HG02973 (cell line): ENCODE data around the gene JAM3.

Source experiments
- ATAC-seq: cut with Tn5 transposase; IDR thresholded peaks from one replicate; pipeline ENCODE4 v1.9.1; 2021; ENCODE audit warnings: moderate library complexity; ENCODE audit not compliant: unreplicated experiment

JAM3 gene

DNA sequence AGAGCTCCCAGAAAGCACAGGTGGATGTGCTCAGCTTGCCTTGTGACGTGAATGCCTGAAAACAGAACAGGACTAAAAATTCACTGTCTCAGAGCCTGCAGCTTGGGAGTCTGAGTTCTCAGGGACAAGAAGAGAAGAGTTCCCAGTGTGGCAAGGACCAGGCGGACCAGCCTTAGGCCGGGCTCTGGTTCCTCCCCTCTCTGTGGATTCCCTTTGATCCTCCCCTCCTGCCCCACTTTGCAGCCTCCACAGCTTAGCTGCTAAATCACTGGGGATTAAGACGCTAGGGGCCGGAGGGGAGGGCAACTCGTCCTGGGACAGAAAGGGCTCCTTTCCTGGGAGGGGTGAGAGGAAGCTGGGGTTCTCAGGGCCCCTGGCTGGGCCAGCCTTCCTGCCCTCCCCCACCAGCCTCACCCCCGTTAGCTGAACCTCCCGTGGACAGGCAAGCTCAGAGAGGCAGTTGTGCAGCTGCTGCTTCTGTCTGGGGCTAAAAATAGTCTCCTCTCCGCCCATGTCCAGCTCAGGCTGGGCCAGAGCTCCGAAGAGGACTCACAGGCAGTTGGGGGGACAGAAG lies 29.9 kb upstream of the JAM3 start:
- ATAC-seq: no peak

DNA sequence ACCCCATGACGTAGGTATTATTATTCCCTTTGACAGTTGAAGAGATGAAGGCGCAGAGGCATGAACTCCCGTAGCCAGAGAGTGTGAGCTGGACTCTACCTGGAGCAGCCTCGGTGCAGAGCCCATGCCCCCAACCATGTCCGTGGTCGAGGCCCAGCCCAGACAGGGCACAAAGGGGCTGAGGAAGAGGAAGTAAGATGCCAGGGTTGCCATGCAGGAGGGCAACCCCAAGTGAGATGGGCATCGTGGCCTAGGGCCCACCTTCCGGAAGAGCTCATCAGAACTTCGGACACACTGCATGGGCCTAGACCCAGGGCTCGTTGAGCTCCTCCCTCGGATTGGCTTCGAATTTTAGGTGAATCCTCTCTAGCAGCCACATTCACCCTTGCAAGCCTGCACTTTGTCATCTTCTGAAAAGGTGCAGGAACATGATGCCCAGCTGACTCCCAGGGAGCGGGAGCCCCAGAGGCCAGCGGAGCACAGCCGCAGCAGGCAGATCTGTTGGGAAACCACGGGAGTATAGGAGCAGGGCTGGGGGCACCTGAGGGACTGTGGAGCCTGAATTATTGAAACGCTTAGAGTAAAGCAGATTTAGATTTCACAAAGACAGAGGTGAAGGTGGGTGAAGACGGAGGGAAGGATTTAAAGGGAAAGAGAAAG lies 29.0 kb upstream of the JAM3 start:
- no peak for ATAC-seq

DNA sequence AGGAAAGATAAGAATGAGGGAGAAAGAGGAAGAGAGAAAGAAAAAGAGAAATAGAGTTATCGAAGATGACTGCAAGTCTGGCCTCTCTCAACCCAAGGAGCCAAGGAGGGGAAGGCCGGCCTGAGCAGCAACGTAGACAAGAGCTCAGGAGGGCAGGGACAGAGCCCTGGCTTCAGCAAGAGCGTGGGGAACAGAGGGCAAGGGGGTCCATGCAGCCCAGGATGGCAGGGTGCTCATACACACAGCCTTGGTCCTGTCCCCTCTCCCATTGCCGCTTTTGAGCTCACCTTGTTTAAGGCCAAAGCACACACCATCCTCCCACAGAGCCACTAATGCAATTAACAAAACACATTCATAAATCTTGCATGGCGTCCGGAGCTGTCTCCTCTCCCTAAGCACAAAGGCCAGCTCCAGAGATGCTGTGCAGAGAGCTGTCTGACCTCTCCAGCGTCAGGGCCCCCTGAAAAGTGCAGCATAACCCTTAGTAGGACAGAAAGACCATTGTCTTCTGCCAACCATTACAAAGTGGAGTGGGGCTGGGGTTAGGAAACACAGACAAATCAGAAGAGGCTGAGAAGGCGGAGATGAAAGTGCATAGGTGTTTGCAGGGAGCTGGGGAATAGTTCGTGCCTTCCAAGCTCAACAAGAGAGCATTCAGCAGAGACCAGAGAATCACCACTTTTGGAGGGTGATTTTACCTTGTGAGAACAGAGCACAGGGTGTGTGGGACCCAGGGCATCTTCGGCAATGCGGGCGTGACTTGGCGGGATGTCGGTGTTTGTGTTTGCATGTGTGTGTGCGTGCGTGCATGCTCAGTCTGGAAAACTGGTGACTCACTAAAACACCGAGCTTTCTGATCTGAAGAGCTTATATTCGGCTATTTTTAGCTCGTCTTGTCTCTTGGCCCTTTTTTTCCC lies 28.2 kb upstream of the JAM3 start:
- ATAC-seq: no peak

DNA sequence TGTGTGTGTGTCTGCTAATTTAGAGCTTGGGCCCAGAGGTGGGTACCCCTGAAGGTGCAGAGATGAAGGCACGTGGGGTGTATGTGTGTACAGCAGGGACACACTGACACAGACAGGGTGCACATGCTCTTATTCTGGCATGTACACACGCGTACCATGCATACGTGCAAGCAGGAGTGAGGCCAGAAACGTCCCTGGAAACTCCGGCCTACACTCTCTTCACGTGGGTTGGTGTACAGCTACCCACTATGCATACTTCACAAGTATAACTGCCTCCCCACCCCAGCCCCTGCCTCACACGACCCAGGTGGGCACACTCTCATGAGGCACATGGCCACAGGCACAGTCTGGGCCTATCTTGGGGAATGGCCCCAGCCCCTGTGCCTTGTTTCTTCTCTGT lies 27.5 kb upstream of the JAM3 start:
- ATAC-seq: no peak

DNA sequence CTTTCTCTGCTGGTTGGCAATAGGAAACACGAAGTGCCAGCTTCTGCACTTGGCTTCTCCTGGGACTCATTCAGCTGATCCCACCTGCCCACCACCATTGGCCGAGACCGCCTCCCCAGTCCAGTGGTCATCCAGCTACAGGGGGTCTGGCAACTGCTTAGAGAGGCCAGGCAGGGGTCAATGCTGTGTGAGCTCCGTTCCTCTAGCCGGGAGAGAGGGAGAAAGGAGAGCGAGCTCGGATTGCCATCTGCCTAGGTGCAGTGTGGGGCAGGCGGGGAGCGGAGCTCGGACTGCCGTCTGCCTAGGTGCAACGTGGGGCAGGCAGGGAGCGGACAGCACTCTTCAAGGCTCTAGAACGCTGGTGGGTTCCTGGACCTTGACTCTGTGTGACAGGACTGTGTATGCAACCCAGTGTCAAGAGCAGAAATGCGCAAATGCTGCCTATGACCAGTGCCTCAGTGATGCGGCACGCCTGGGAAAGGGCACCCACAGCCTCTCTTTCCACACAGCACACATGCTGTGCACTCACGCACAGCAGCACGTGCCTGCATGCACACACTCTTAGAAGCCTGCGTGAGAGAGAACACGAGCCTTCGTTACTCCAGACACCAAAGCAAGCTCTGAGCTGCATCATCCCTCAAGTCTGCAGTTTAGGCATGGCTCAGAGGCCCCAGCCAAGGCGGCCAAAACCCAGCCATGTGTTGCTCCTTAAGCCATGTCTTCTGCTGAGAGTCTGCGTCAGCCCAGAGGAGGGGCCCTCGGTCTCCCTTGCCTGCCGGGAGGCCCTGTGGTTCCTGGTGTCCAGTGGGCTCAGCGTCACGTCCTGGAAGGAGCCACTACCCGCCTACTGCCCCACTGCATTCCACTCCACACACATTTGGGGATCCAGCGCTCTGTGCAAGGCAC lies 26.8 kb upstream of the JAM3 start:
- no peak for ATAC-seq

DNA sequence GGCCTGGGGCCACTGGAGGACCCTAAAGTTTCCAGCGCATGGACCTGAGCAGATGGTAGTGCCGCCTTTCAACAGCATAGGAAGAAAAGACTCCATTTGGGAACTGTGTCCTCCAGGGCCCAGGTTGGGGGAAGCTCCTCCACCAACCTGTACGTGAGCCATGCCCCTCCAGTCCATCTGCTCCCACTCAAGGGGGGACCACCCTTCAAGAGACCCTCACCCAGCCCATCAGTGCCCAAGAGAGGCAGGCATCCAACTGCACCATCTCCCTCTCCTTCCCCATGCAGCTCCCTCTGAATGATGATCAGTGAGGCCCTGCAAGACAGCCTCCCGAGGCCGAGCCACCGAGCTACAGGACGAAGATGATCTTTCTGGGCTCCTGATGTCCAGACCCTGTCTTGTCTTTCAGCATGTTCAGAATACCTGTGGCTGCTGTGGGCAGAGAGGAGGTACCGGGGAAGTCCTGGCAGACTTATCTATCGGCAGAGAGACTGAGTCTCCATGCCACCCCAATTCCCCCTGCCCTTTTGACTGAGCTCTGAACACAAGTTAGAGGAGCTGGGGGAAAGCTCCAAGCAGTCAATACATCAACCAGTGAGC lies 25.0 kb upstream of the JAM3 start:
- no peak for ATAC-seq

DNA sequence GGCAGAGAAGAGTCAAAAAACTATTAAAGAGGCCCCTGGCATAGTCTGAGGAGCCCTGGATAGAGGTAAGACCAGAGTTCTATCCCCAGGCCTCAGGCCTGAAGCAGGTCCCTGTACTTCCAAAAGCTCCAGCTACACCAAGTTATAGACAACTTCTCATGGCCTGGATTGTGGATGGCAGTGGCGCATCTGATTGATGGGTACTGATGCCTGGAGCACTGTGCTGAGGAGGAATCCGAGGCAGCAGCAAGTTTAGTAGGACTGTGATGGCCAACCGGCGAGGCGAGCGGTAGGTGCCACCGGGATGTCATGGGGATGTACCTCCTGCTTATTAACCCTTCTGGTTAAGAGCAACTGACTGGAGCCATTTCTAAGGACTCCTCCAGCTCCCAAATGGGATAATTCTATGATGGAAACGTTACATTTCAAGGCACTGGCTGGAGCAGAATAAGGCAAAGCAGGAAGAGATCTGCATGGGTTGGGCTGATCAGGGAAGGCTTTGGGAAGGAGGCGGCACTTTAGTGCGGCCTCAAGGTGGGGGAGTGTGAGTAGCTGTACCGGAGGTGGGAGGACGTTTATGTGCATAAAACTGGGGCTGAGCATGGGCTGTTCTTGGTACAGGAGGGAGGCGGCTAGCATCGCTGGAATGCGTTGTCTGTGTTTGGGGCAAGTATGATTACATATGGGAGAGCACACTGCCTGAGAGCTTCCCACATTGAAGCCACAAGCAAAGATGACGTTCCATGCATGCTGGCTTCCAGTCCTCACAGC lies 24.2 kb upstream of the JAM3 start:
- no peak for ATAC-seq

DNA sequence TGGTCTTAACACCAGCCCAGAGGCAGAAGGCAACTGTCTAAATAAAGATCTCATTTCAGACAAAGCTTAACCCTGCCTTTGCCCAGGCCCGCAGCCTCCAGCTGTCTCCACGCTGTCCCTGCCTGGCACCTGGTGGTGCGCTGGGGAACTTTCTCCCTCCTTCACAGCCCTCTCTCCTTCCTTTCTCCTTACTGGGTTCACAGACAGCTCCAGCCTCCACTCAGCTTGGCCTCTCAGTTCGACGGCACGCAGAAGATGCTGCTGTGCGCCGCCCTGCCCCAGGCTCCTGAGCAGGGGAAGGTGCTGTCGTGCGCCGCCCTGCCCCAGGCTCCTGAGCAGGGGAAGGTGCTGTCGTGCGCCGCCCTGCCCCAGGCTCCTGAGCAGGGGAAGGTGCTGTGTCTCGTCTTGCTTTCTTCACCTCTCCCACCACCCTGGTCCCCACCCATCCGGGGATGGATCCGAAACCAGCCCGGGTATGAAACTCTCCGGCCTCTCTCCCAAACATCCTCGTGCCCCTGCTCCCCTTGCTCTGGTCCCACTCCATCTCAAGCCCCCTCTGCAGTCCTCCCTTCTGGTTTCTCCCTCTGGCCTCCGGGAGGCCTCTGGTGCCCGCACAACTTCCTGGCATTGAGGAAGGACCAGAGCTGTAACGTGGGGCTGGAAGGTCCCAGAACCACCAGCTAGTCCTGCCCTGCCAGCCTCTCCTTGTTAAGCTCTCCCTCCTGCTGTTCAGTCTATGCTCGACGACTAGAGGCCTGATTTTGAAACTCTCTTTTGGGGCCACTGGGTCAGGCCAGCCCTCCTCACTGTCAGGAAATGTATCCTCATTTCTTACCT lies 22.9 kb upstream of the JAM3 start:
- no peak for ATAC-seq

DNA sequence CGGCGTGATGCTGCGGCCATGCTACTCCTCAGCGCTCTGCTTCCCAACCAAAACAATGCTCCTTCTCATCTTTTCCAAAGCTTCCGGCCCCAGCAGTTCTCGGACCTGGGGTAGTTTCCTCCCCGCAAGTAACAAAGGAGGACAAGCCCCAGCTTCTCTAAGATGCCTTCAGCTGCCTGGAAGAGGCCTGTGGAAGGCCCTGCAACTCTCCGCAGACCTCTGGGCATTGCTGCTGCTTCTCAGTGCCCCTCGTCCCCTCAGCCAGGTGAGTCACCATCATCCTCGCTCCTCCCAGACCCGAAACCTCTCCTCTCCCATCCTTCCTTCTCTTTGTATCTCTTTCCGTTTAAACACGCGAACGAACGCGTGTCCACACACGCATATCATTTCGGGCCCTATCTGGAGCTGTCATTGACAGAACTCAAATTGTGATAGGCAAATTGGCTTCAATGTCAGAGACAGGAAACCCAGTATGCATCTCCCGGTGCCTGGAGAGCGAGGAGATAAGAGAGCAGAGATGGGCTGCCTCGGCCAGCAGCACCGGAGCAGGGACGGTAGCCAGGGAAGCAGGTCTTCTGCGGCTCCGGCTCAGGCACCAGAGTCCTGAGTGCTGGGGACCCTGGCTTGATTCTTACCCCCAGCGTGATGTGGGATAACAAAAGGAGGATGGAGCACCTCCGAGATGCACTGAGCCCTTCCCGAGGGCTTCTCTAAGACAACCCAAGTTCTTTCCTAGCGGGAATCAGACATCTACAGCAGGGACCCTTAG lies 22.0 kb upstream of the JAM3 start:
- no peak for ATAC-seq

DNA sequence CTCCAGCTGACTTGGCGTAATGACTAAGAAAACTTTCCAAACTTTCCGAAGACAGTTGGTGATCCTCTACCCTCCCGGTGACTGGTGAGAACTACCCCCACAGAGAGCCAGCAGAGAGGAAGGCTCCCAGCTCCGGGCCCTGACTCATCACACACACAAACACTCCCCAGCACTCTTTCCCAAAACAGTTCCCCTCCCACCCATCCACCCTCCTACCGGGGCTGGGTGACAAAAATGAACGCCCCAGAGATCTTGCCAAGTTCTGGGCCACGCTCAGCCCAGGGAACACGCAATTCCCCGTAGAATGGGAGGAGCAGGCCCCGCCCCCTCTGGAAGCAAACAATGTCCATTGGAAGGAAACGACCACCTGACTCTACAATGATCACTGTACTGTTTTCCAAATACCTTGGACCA lies 21.3 kb upstream of the JAM3 start:
- ATAC-seq: no peak

DNA sequence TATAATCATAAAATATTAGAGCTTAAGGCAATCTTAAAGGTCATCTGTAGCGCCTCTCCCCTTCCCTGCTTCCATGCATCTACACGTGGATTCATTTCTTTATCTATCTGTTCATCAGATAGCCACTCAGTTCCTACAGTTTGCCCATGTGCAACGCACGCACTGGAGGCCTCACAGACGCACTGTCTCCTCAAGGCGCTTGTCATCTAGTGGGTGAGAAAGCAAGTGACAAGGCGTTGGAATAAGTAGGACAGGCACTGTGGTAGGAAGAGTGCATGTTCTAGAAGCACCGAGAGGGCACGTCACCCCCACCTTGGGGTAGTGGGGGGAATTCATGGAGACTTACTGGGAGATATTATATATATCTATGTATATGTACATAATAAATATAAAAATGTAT lies 20.8 kb upstream of the JAM3 start:
- ATAC-seq: no peak

DNA sequence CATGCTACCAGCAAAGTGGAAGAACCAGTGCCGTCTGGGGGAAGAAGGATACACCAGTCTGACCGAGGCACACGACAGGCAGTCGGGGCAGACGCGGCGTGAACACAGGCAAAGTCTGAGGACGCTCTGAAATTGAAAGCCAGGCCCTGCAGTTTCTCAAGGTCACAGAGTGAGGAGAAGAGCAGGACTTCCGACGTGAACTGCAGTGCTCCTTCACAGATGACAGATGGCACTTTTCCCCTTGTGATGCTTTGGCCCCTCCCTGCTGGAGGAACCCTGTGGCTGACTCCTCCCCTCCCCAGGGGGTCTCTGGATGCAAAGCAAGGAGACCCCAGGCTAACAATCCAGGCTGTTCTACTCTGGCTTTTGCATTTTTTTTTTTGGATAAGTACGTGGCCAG lies 19.6 kb upstream of the JAM3 start:
- no peak for ATAC-seq

DNA sequence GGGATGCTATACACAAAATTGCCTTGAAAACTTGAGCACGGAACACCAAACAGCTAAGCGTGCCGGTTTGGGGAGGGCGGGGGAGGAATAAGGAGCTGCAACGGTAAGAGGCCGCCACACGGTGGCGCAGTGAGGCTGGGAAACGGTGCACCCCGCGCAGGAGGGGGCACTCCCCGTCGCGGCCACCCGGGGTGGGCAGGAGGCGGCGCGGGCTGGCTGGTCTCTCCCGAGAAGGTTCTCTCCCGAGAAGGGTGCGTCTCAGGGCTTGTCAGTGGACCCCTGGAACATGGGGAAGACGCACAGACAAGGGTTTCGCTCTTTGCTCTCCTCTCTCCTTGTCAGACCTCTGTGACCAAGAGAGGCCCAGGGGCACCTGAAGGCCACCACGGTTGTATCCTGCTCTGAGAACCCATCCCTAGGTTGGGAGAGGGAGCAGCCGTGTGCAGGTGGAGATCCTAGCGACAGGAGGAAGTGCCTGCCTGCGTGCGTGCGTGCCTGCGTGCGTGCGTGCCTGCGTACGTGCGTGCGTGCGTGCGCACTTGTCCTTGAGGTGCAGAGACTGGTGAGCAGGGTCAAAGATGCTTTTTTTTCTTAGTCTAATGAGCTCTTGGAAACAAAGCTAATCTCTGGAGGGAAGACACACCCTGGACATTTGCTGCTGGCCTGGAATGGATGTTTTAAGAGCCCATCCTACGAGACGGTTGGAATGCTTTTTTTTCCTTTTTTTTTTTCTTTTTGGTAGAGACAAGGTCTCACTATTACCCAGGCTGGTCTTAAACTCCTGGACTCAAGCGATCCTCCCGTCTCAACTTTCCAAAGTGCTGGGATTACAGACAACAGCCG lies 18.1 kb upstream of the JAM3 start:
- ATAC-seq: peak; percentile 92

DNA sequence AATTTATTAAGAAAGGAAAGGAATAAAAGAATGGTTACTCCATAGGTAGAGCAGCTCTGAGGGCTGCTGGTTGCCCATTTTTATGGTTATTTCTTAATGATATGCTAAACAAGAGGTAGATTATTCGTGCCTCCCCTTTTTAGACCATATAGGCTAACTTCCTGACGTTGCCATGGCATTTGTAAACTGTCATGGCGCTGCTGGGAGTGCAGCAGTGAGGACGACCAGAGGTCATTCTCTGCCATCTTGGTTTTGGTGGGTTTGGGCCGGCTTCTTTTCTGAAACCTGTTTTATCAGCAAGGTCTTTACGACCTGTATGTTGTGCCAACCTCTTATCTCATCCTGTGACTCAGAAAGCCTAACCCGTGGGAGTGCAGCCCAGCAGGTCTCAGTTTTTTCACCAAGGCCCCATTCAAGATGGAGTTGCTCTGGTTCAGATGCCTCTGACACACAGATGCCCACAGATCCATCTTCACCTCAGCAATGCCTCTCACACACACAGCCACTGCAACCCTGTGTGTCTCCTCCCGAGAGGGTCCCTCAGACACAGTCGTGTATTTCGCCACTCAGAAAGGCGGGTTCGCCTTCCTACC lies 16.4 kb upstream of the JAM3 start:
- no peak for ATAC-seq

DNA sequence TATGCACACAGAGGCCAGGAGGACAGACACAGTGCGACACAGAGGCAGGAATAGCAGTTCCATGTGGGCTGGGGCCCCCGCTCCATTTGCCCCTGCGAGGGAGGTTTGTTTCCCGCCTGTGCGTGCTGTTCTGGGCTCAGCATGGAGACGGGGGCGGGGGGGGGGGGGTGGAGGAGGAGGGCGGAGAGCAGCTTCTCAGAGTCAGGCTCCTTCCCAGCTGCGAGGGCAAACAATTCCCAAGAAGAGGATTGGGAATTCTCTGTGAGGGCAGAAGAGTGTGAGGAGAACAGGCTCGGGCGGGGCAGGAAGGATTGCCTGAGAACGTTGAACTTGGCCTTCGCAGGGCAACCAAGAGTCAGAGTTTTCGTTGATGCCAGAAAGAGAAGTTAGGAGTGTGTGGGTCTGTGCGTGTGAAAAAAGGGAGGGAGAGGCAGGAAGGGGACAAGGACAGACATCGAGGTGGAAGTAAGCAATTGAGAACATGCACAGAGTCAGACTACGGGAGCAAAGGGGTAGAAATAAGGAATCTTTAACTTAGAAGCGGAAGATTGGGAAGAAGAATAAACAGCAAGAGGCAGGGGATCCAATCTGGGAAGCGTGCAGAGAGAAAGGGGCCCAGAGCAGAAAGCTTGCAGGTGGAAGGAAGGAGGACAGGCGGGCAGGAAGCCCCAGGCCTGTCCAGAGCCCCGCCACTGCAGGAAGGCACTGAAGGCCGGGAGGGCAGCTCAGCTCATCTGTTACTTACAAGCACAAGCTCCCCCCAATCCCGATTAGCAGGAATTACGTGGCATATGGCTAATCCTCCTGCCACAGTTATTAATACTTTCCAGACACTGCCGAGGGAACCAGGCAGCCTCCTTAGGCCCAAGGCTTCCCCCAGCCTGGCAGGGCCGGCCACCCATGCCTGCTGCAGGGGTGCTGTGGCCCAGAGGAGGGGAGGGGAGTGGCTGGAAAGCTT lies 15.6 kb upstream of the JAM3 start:
- ATAC-seq: no peak

DNA sequence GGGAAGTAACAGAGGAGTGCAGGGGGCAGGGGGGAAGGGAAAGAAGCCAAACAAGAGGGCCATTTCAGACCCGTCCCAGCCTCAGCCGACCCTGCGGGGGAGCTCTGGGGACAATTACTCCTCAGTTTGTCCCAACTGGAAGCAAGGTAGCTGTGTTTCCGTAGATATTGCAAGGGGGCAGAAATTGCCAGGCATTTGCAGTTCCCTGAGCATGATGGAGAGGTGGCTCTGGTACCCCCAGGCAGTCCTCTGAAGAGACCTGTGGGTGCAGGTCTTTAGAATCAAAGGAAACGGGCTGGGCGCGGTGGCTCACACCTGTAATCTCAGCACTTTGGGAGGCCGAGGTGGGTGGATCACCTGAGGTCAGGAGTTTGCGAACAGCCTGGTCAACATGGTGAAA lies 13.8 kb upstream of the JAM3 start:
- ATAC-seq: no peak
